GM18861 (cell line): ENCODE data around the gene C3orf20.

Source experiments
- ATAC-seq: cut with Tn5 transposase; IDR thresholded peaks from one replicate; pipeline ENCODE4 v1.9.1; 2021; ENCODE audit not compliant: unreplicated experiment

Gene C3orf20

GRCh38 chr3:14698601-14699244 is 23.8 kb downstream of the C3orf20 start:
- ATAC-seq: no peak

- no peak for ATAC-seq
Measured at GRCh38 chr3:14699643-14700042, 24.7 kb downstream of the C3orf20 start.

GRCh38 chr3:14700891-14701290 is 25.9 kb downstream of the C3orf20 start:
- no peak for ATAC-seq

GRCh38 chr3:14701676-14702075 is 26.7 kb downstream of the C3orf20 start:
- ATAC-seq: no peak

GRCh38 chr3:14703128-14703750 is 28.3 kb downstream of the C3orf20 start:
- ATAC-seq: no peak

- no peak for ATAC-seq
Measured at GRCh38 chr3:14703791-14704190, 28.9 kb downstream of the C3orf20 start.

- ATAC-seq: no peak
Measured at GRCh38 chr3:14706096-14706495, 31.2 kb downstream of the C3orf20 start.

GRCh38 chr3:14716591-14716990 is 41.6 kb downstream of the C3orf20 start:
- no peak for ATAC-seq

- no peak for ATAC-seq
Measured at GRCh38 chr3:14717307-14717706, 42.4 kb downstream of the C3orf20 start.

GRCh38 chr3:14718539-14718938 is 43.6 kb downstream of the C3orf20 start:
- ATAC-seq: no peak

- no peak for ATAC-seq
Measured at GRCh38 chr3:14719006-14719405, 44.1 kb downstream of the C3orf20 start.

- ATAC-seq: no peak
Measured at GRCh38 chr3:14721126-14721864, 46.4 kb downstream of the C3orf20 start.

GRCh38 chr3:14725013-14725412 is 50.1 kb downstream of the C3orf20 start:
- no peak for ATAC-seq

- ATAC-seq: no peak
Measured at GRCh38 chr3:14725564-14726440, 50.9 kb downstream of the C3orf20 start.

GRCh38 chr3:14726441-14726780 is 51.5 kb downstream of the C3orf20 start:
- ATAC-seq: no peak

GRCh38 chr3:14728113-14728512 is 53.2 kb downstream of the C3orf20 start:
- ATAC-seq: no peak

GRCh38 chr3:14730703-14731382 is 55.9 kb downstream of the C3orf20 start:
- ATAC-seq: no peak

GRCh38 chr3:14740983-14741382 is 66.0 kb downstream of the C3orf20 start:
- no peak for ATAC-seq

- no peak for ATAC-seq
Measured at GRCh38 chr3:14741510-14741909, 66.6 kb downstream of the C3orf20 start.

GRCh38 chr3:14744556-14744955 is 69.6 kb downstream of the C3orf20 start:
- ATAC-seq: no peak

GRCh38 chr3:14750650-14751049 is 75.7 kb downstream of the C3orf20 start:
- ATAC-seq: no peak
